OCI-LY7 (cell line): ENCODE results near the gene STAT5B. TPM values are rescaled to one million over a fixed set of nuclear protein-coding genes. Genes with fewer than 3 reads are reported as not detected.

Source experiments
- BruUV-seq: library from RNA; stranded (reverse); fragments of 400-500 nt; replicated peaks from 2 replicates; lab custom pipeline; 2021; lab: Mats Ljungman, UMichigan
- CTCF ChIA-PET: fragments of 300-600 bp; sonication (Branson Sonifier 250); formaldehyde crosslinking; loops from one replicate; lab custom pipeline; 2022; ENCODE audit warnings: antibody characterized with exemption; ENCODE audit not compliant: unreplicated experiment; lab: Charles Lee
- POLR2A ChIA-PET: fragments of 300-600 bp; sonication (Branson Sonifier 250); formaldehyde crosslinking; loops from one replicate; lab custom pipeline; 2022; ENCODE audit warnings: antibody characterized with exemption; lab: Charles Lee
- DNase-seq: peaks from one replicate; pipeline ENCODE4 v3.0.0-alpha.2; 2015; ENCODE audit warnings: low spot score
- H2AFZ ChIP-seq: fragments of 200-600 bp; sonication (generic), shearing (Covaris generic); 2 replicates; pipeline ENCODE4 v1.6.1; 2014; ENCODE audit warnings: mild to moderate bottlenecking, antibody characterized with exemption, low read length, moderate library complexity
- H3K27ac ChIP-seq: fragments of 200-600 bp; sonication (generic); 2 replicates; pipeline ENCODE4 v1.5.1; 2014; ENCODE audit warnings: mixed run types, low read depth, mild to moderate bottlenecking, moderate library complexity, low read length, inconsistent platforms; ENCODE audit not compliant: poor library complexity, severe bottlenecking
- H3K36me3 ChIP-seq: fragments of 200-600 bp; sonication (generic); 2 replicates; pipeline ENCODE4 v1.6.1; 2014; ENCODE audit warnings: mild to moderate bottlenecking, antibody characterized with exemption, low read length, moderate library complexity, mixed read lengths; ENCODE audit not compliant: insufficient read depth
- H3K4me1 ChIP-seq: fragments of 200-600 bp; sonication (generic); 2 replicates; pipeline ENCODE4 v1.5.1; 2014; ENCODE audit warnings: mild to moderate bottlenecking, low read length; ENCODE audit not compliant: insufficient read depth, poor library complexity, severe bottlenecking
- H3K4me2 ChIP-seq: fragments of 200-600 bp; sonication (generic); 2 replicates; pipeline ENCODE4 v1.6.1; 2014; ENCODE audit warnings: mild to moderate bottlenecking, low read length
- H3K4me3 ChIP-seq: fragments of 200-600 bp; sonication (generic); 2 replicates; pipeline ENCODE4 v1.5.1; 2014; ENCODE audit warnings: mild to moderate bottlenecking, low read depth, low read length; ENCODE audit not compliant: poor library complexity, severe bottlenecking
- H3K79me2 ChIP-seq: fragments of 200-600 bp; sonication (generic); 2 replicates; pipeline ENCODE4 v1.6.1; 2016; ENCODE audit warnings: low read depth, mild to moderate bottlenecking, low read length, moderate library complexity, mixed read lengths; ENCODE audit not compliant: insufficient read depth
- H3K9me2 ChIP-seq: fragments of 200-600 bp; sonication (generic); 2 replicates; pipeline ENCODE4 v1.6.1; 2016; ENCODE audit warnings: mild to moderate bottlenecking, low read length, mixed read lengths; ENCODE audit not compliant: insufficient read depth
- H3K9me3 ChIP-seq: fragments of 200-600 bp; sonication (generic); 2 replicates; pipeline ENCODE4 v1.6.1; 2014; ENCODE audit warnings: mild to moderate bottlenecking, mixed run types, low read length, mixed read lengths
- H4K20me1 ChIP-seq: fragments of 200-600 bp; sonication (generic); 2 replicates; pipeline ENCODE4 v1.6.1; 2014; ENCODE audit warnings: mild to moderate bottlenecking, antibody characterized with exemption, low read length, moderate library complexity, mixed read lengths; ENCODE audit not compliant: insufficient read depth
- CTCF ChIP-seq: fragments of 200-600 bp; sonication (generic); conservative IDR thresholded peaks from 2 replicates; pipeline ENCODE4 v1.5.1; 2014; ENCODE audit warnings: mild to moderate bottlenecking, antibody characterized with exemption, low read length, moderate library complexity, mixed read lengths
- EZH2phosphoT487 ChIP-seq: fragments of 200-600 bp; sonication (generic); IDR thresholded peaks from 2 replicates; pipeline ENCODE4 v1.6.1; 2018; ENCODE audit warnings: low read depth, borderline replicate concordance, mild to moderate bottlenecking, mixed run types, antibody characterized with exemption, low read length, moderate library complexity, mixed read lengths
- intact Hi-C: fragments of 100-400 bp; cut with micrococcal nuclease; formaldehyde crosslinking; loops from one replicate; pipeline ENCODE4 v1.10.0; 2022; ENCODE audit not compliant: unreplicated experiment
- total RNA-seq, 2 experiments: library from RNA; depleted of rRNA in 1 of 2; stranded (reverse); fragments of >200 nt in 1 of 2; shearing (Covaris generic) in 1 of 2; gene quantifications; 2 replicates each; pipeline ENCODE4 v1.2.3, GENCODE V29; 2014 to 2022

STAT5B gene
- total RNA-seq, 2 experiments from 2014 or later, result 33.3 to 46.7 TPM

GRCh38 chr17:42279776-42280630 is 3.8 kb upstream of the STAT5B start:
- TF ChIP-seq EZH2phosphoT487 (no peak), CTCF (no peak)
- Histone ChIP-seq H3K9me3 (no peaks in the 10 kb centered on the region), H4K20me1 (no peaks in the 10 kb centered on the region), H3K27ac (no peak overlapping the region), H3K4me1 (peaks cover 10% of the 10 kb centered on the region), H3K4me2 (no peak overlapping the region), H3K4me3 (no peak overlapping the region), H2AFZ (no peak overlapping the region), H3K9me2 (no peaks in the 10 kb centered on the region), H3K36me3 (no peaks in the 10 kb centered on the region), H3K79me2 (0 out of 2 replicates have a peak, but pooled peaks cover 6% of the 10 kb centered on the region)
- BruUV-seq, result no TSS peak
- ChIA-PET CTCF (no interaction called here), POLR2A (interaction anchor here (0.5 to 0.7 kb wide), 2 partner anchors 11 to 628 kb away, joined by 3 to 5 read pairs; no protein-coding TSS in a partner anchor)
- intact Hi-C loops, result loop anchor here (10.0 kb wide), 1 partner anchor 55 kb away; no protein-coding TSS in a partner anchor
- DNase-seq, result no peak

- BruUV-seq, result no TSS peak
- Histone ChIP-seq H3K79me2 (peaks cover 29% of the 10 kb centered on the region; the same call in 1 of the 2 replicates), H3K27ac (no peak overlapping the region), H3K4me3 (no peak overlapping the region), H4K20me1 (peaks cover 14% of the 10 kb centered on the region; the same call in 1 of the 2 replicates), H3K36me3 (no peaks in the 10 kb centered on the region), H3K4me2 (peak overlapping the region; percentile 96; the same call in 1 of the 2 replicates), H3K4me1 (peaks cover 37% of the 10 kb centered on the region), H3K9me3 (no peaks in the 10 kb centered on the region), H2AFZ (peak overlapping the region; percentile 91; the same call in 1 of the 2 replicates), H3K9me2 (no peaks in the 10 kb centered on the region)
- no peak for DNase-seq
- intact Hi-C loops, result loop anchor here (10.0 kb wide), 1 partner anchor 53 kb away; no protein-coding TSS in a partner anchor
- ChIA-PET POLR2A (interaction anchor here (0.6 to 0.8 kb wide), 2 partner anchors 17 to 29 kb away, joined by 4 read pairs; no protein-coding TSS in a partner anchor), CTCF (no interaction called here)
- no peak for TF ChIP-seq CTCF
These were observed 1.1 kb upstream of the STAT5B start for GRCh38 chr17:42277342-42277712.
